Common myeloid progenitor, CD34-positive (primary cell): ENCODE measurements around the gene ZNF839.

Source experiments
- CTCF ChIA-PET: fragments of 350-600 bp; sonication (Branson Sonifier 250); formaldehyde crosslinking; loops from one replicate; lab custom pipeline; 2021; ENCODE audit warnings: antibody characterized with exemption; lab: Charles Lee
- POLR2A ChIA-PET: fragments of 350-600 bp; sonication (Branson Sonifier 250); formaldehyde crosslinking; loops from one replicate; lab custom pipeline; 2021; ENCODE audit warnings: antibody characterized with exemption; lab: Charles Lee
- DNase-seq, 3 donors: peaks; one replicate each; pipeline versions ENCODE4 v3.0.0 to v3.0.0-alpha.2; 2013
- H3K27ac ChIP-seq, 2 experiments: 1 replicate in 1 of 2; 2 replicates in 1 of 2; pipeline ENCODE4 v1.7.0; 2013; ENCODE audit warnings: inconsistent platforms in 2 of 2, low read length in 2 of 2, mild to moderate bottlenecking in 2 of 2, low read depth in 1 of 2, moderate library complexity in 1 of 2; ENCODE audit not compliant: severe bottlenecking in 2 of 2, insufficient read depth in 1 of 2, poor library complexity in 1 of 2
- H3K27me3 ChIP-seq, 5 experiments: replicated peaks in 2 of 5; 1 replicate in 3 of 5; 2 replicates in 2 of 5; pipeline versions ENCODE4 v1.6.1 to v1.7.0; 2013; ENCODE audit warnings: low read length in 4 of 5, mild to moderate bottlenecking in 2 of 5, moderate library complexity in 2 of 5, inconsistent platforms in 1 of 5; ENCODE audit not compliant: insufficient read depth in 5 of 5, control insufficient read depth in 4 of 5
- H3K36me3 ChIP-seq, 4 experiments: 1 replicate in 2 of 4; 2 replicates in 2 of 4; pipeline versions ENCODE4 v1.6.1 to v1.7.0; 2013; ENCODE audit warnings: low read length in 3 of 4, control low read depth in 1 of 4, mild to moderate bottlenecking in 1 of 4; ENCODE audit not compliant: control insufficient read depth in 4 of 4, insufficient read depth in 4 of 4
- H3K4me1 ChIP-seq, 4 experiments: 1 replicate in 3 of 4; 2 replicates in 1 of 4; pipeline versions ENCODE4 v1.6.1 to v1.7.1; 2013; ENCODE audit warnings: low read length in 3 of 4, mild to moderate bottlenecking in 3 of 4, control low read depth in 1 of 4, inconsistent platforms in 1 of 4, moderate library complexity in 1 of 4; ENCODE audit not compliant: control insufficient read depth in 4 of 4, insufficient read depth in 4 of 4; ENCODE audit errors: control extremely low read depth in 1 of 4
- H3K4me3 ChIP-seq, 7 experiments: 1 replicate in 4 of 7; 2 replicates in 3 of 7; pipeline versions ENCODE4 v1.5.1 to v1.7.0; 2013; ENCODE audit warnings: mild to moderate bottlenecking in 7 of 7, low read length in 6 of 7, moderate library complexity in 6 of 7, inconsistent platforms in 2 of 7, low read depth in 2 of 7, control low read depth in 1 of 7; ENCODE audit not compliant: insufficient read depth in 4 of 7, control insufficient read depth in 1 of 7; ENCODE audit errors: extremely low read depth in 1 of 7
- H3K9me3 ChIP-seq, 5 experiments: 1 replicate in 4 of 5; 2 replicates in 1 of 5; pipeline versions ENCODE4 v1.6.1 to v1.7.1; 2013; ENCODE audit warnings: low read length in 4 of 5, mild to moderate bottlenecking in 2 of 5, inconsistent platforms in 1 of 5, low read depth in 1 of 5, moderate library complexity in 1 of 5; ENCODE audit not compliant: control insufficient read depth in 4 of 5, insufficient read depth in 2 of 5; ENCODE audit errors: control extremely low read depth in 1 of 5
- whole genome bisulfite sequencing: methylation state at CpG from one replicate; pipeline ENCODE4 v1.1.5; 2013; ENCODE audit not compliant: insufficient coverage; 5-methylcytosine and 5-hydroxymethylcytosine counted together

The ZNF839 gene

GRCh38 chr14:102370305-102370809 is 50.8 kb downstream of the ZNF839 start:
- POLR2A ChIA-PET = interaction anchor here (0.6 kb wide), 2 partner anchors 35 to 884 kb away, joined by 4 to 5 read pairs; no protein-coding TSS in a partner anchor
- CTCF ChIA-PET = interaction anchor here (0.6 kb wide), 1 partner anchor 20 kb away, joined by 3 read pairs; no protein-coding TSS in a partner anchor
- Histone ChIP-seq H3K36me3 (peaks cover 0 to 3% (median 0%) of the 10 kb centered on the region in 4 experiments), H3K27me3 (no peaks in the 10 kb centered on the region), H3K4me1 (no peaks in the 10 kb centered on the region), H3K4me3 (no peak overlapping the region), H3K9me3 (no peaks in the 10 kb centered on the region), H3K27ac (no peak overlapping the region)
- DNase-seq = peak in 2 of 3 donors; percentile 17 to 30
- WGBS = 96% methylated on average over 11 of the region's 11 CpGs

DNA sequence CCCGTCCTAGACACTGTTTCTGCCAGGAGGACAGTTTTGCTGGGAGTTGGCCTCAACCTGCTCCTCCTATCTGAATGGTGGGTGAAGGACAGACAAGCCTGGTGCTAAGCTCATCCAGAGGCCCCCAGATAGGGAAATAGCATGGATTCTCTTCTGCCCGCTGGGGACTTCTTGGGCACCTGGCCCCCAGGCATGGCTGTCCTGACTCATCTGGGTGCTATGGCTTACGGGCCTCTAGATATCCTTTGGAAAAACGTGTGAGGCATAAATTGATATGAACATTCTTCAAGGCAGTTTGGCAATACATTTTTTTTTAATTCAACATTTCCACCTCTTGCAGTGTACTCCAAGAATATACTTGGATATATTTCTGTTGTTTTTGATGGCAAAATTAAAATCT is 51.8 kb downstream of the ZNF839 start:
- Histone ChIP-seq H3K4me3 (peak overlapping the region in 1 of 7 experiments; percentile 56), H3K27ac (no peak overlapping the region), H3K9me3 (no peaks in the 10 kb centered on the region), H3K27me3 (no peaks in the 10 kb centered on the region), H3K4me1 (no peaks in the 10 kb centered on the region), H3K36me3 (peaks cover 0 to 3% (median 0%) of the 10 kb centered on the region in 4 experiments)
- POLR2A ChIA-PET = interaction anchor here (0.6 kb wide), 1 partner anchor 574 kb away, joined by 5 read pairs; no protein-coding TSS in a partner anchor
- DNase-seq = no peak
- WGBS = 95% methylated on average over 4 of the region's 4 CpGs
- CTCF ChIA-PET = no interaction called here

DNA sequence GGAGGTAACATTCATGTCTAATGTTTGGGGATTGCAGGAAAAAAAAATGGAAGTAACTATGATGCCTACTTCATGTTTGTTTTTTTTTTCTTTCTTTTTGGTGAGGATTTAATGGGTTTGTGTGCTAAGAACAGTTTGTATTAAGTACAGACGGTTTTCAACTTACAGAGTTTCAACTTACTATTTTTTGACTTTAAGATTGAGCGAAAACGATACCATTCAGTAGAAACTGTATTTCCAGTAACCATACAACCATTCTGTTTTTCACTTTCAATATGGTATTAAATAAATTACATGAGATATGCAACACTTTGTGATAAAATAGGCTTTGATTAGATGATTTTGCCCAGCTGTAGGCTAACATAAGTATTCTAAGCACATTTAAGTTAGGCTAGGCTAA is 53.6 kb downstream of the ZNF839 start:
- WGBS = no CpG with 5 or more reads among the region's 3 CpGs
- H3K4me3 ChIP-seq = no peak overlapping the region
- H3K27ac ChIP-seq = no peak overlapping the region
- H3K4me1 ChIP-seq = no peaks in the 10 kb centered on the region
- ChIA-PET POLR2A (no interaction called here), CTCF (no interaction called here)
- no peaks in the 10 kb centered on the region for H3K9me3 ChIP-seq
- no peak for DNase-seq
- peaks cover 0 to 16% (median 6%) of the 10 kb centered on the region in 4 experiments for H3K36me3 ChIP-seq
- no peaks in the 10 kb centered on the region for H3K27me3 ChIP-seq

- POLR2A ChIA-PET = no interaction called here
- WGBS = 80% methylated on average over 1 of the region's 2 CpGs
Measured at GRCh38 chr14:102374264-102374663, 54.7 kb downstream of the ZNF839 start.

DNA sequence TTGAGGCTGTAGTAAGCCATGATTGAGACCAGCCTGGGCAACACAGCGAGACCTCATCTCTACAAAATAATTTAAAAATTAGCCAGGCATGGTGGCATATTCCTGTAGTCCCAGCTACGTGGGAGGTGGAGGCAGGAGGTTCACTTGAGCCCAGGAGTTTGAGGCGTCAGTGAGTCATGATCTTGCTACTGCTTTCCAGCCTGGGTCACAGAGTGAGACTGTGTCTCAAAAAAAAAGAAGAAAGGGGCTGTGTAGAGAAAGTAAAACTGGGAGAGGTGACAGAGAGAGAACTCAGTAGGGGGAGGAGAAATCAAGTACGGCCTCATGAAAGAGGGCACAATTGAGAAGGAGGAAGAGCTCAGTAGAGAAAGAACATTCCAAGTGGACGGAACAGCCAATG is 55.6 kb downstream of the ZNF839 start:
- no peaks in the 10 kb centered on the region for H3K9me3 ChIP-seq
- ChIA-PET CTCF (interaction anchor here (1.0 kb wide), 1 partner anchor 14 kb away, joined by 5 read pairs; no protein-coding TSS in a partner anchor), POLR2A (interaction anchor here (0.6 kb wide), 1 partner anchor 79 kb away, joined by 3 read pairs; no protein-coding TSS in a partner anchor)
- no peak for DNase-seq
- H3K27me3 ChIP-seq = no peaks in the 10 kb centered on the region
- 100% methylated on average over 4 of the region's 5 CpGs for WGBS
- H3K4me3 ChIP-seq = no peak overlapping the region
- peaks cover 2 to 16% (median 7%) of the 10 kb centered on the region in 4 experiments for H3K36me3 ChIP-seq
- H3K27ac ChIP-seq = no peak overlapping the region
- no peaks in the 10 kb centered on the region for H3K4me1 ChIP-seq

More at GRCh38 chr14:102374264-102374663, 54.7 kb downstream of the ZNF839 start:
- H3K4me1 ChIP-seq = no peaks in the 10 kb centered on the region
- no peak overlapping the region for H3K4me3 ChIP-seq
- CTCF ChIA-PET = no interaction called here
- peaks cover 2 to 16% (median 6%) of the 10 kb centered on the region in 4 experiments for H3K36me3 ChIP-seq
- H3K27me3 ChIP-seq = no peaks in the 10 kb centered on the region
- no peaks in the 10 kb centered on the region for H3K9me3 ChIP-seq
- DNase-seq = no peak
- H3K27ac ChIP-seq = no peak overlapping the region

DNA sequence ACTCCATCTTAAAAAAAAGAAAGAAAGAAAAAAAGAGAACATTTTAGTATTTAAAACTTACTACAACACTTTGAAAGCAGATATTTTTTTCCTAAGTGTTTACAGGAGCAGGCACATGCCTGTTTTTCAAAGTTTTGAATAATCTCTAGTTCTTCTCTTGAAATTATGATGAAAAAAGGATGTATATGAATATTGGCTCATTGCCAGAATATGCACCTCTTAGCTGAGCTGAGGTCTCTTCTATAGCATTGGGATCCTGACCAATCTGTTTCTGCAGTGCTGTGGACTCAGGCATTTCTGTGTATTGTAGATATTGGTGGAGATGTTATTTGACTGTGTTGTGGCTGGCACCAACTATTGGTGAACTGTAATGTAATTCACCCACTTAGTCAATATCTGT is 58.1 kb downstream of the ZNF839 start:
- DNase-seq = no peak
- Histone ChIP-seq H3K27ac (no peak overlapping the region), H3K36me3 (peaks cover 2 to 13% (median 7%) of the 10 kb centered on the region in 4 experiments), H3K4me1 (no peaks in the 10 kb centered on the region), H3K4me3 (no peak overlapping the region), H3K9me3 (no peaks in the 10 kb centered on the region), H3K27me3 (no peaks in the 10 kb centered on the region)
- POLR2A ChIA-PET = no interaction called here
- CTCF ChIA-PET = interaction anchor here (0.6 kb wide), 2 partner anchors 15 to 110 kb away, joined by 3 to 4 read pairs; no protein-coding TSS in a partner anchor

GRCh38 chr14:102378830-102379229 is 59.3 kb downstream of the ZNF839 start:
- no peak for DNase-seq
- peaks cover 2 to 13% (median 7%) of the 10 kb centered on the region in 4 experiments for H3K36me3 ChIP-seq
- WGBS = 100% methylated on average over 4 of the region's 9 CpGs
- H3K4me1 ChIP-seq = no peaks in the 10 kb centered on the region
- H3K27ac ChIP-seq = no peak overlapping the region
- no peak overlapping the region for H3K4me3 ChIP-seq
- POLR2A ChIA-PET = interaction anchor here (0.9 kb wide), 1 partner anchor 16 kb away, joined by 3 read pairs; the partner anchor contains the start of genes CINP and TECPR2
- H3K27me3 ChIP-seq = no peaks in the 10 kb centered on the region
- CTCF ChIA-PET = interaction anchor here (0.6 kb wide), 1 partner anchor 118 kb away, joined by 3 read pairs; no protein-coding TSS in a partner anchor
- H3K9me3 ChIP-seq = no peaks in the 10 kb centered on the region
